ENCODE results near the gene KIF3C.

Gene KIF3C

DNA sequence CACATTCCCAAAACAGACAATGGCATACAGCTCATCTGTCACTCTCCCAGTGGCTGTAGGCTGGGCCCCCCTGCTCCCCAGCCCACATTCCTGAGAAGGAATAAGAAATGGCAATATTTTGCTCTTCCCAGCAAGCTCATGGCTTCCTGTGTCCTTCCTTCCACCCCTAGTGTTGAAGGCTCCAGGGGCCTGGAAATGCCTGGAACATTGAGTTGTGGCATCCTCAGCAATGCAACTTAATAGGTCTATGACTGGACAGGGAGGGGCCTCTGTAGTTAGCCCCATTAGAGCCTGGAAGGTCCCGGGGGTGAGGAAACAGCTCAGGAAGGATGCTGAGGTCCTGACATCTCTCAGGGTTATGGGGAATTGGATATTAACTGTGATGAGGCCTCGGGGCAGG is 3.3 kb downstream of the KIF3C start:
- H3K9me3 ChIP-seq (ENCODE audit: low read length): no peaks in the 10 kb centered on the region
- no peak overlapping the region for H2AFZ ChIP-seq (ENCODE audit: low read length)
- H3K9ac ChIP-seq (ENCODE audit: low read length): no peak overlapping the region
- no peaks in the 10 kb centered on the region for H3K36me3 ChIP-seq (ENCODE audit: insufficient read depth, low read length)
- H3F3A ChIP-seq (ENCODE audit: insufficient read depth, low read length): no peaks in the 10 kb centered on the region
- TF ChIP-seq, protein P1, sequence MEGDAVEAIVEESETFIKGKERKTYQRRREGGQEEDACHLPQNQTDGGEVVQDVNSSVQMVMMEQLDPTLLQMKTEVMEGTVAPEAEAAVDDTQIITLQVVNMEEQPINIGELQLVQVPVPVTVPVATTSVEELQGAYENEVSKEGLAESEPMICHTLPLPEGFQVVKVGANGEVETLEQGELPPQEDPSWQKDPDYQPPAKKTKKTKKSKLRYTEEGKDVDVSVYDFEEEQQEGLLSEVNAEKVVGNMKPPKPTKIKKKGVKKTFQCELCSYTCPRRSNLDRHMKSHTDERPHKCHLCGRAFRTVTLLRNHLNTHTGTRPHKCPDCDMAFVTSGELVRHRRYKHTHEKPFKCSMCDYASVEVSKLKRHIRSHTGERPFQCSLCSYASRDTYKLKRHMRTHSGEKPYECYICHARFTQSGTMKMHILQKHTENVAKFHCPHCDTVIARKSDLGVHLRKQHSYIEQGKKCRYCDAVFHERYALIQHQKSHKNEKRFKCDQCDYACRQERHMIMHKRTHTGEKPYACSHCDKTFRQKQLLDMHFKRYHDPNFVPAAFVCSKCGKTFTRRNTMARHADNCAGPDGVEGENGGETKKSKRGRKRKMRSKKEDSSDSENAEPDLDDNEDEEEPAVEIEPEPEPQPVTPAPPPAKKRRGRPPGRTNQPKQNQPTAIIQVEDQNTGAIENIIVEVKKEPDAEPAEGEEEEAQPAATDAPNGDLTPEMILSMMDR (IDR thresholded peaks at IDR 0.05; ENCODE audit: low read length): no peak
- TF ChIP-seq EZH2 (IDR thresholded peaks at IDR 0.05; ENCODE audit: borderline replicate concordance, low read length): no peak
- no peaks in the 10 kb centered on the region; the same call in 1 of the 2 replicates for H3K27me3 ChIP-seq (ENCODE audit: insufficient read depth, low read length)
- no peak overlapping the region for H3K27ac ChIP-seq (ENCODE audit: low read depth, low read length, poor library complexity, severe bottlenecking)
- no peaks in the 10 kb centered on the region for H3K79me2 ChIP-seq (ENCODE audit: insufficient read depth, low read length)
- no peak overlapping the region for H3K4me3 ChIP-seq (ENCODE audit: low read depth, low read length, poor library complexity, severe bottlenecking)
- H3K4me2 ChIP-seq (ENCODE audit: low read length): no peak overlapping the region
- no peaks in the 10 kb centered on the region for H4K20me1 ChIP-seq (ENCODE audit: insufficient read depth, low read length)
- H3K9me2 ChIP-seq (ENCODE audit: low read depth, low read length): no peaks in the 10 kb centered on the region
- H3K4me1 ChIP-seq (ENCODE audit: insufficient read depth, low read length, severe bottlenecking): peaks cover 9% of the 10 kb centered on the region

DNA sequence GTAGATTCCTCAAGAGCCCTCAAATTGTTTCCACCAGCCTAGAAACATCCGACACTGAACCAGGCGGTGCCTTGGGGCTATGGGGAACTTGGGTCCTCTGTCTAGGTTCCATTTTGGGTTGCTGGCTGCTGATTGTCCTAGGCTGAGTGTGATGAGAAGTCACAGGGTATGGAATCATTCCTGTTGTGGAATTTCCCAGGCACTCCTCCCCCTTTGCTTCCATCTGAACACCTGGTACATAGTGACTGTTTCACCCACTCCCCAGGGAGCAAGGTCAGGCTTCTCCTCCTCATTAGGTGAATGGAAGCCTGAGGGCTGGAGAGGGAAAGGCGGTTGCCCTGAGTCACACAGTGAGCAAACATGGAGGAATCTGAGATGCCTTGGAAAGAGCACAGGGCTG is 4.5 kb downstream of the KIF3C start:
- Histone ChIP-seq H3K36me3 (ENCODE audit: insufficient read depth, low read length) (no peaks in the 10 kb centered on the region), H3K4me1 (ENCODE audit: insufficient read depth, low read length, severe bottlenecking) (peaks cover 9% of the 10 kb centered on the region), H3K27ac (ENCODE audit: low read depth, low read length, poor library complexity, severe bottlenecking) (no peak overlapping the region), H2AFZ (ENCODE audit: low read length) (no peak overlapping the region), H3K9me3 (ENCODE audit: low read length) (no peaks in the 10 kb centered on the region), H3K79me2 (ENCODE audit: insufficient read depth, low read length) (no peaks in the 10 kb centered on the region), H3K27me3 (ENCODE audit: insufficient read depth, low read length) (no peaks in the 10 kb centered on the region; the same call in 1 of the 2 replicates), H3F3A (ENCODE audit: insufficient read depth, low read length) (no peaks in the 10 kb centered on the region), H3K9me2 (ENCODE audit: low read depth, low read length) (no peaks in the 10 kb centered on the region), H3K4me2 (ENCODE audit: low read length) (no peak overlapping the region), H3K9ac (ENCODE audit: low read length) (no peak overlapping the region), H3K4me3 (ENCODE audit: low read depth, low read length, poor library complexity, severe bottlenecking) (no peak overlapping the region), H4K20me1 (ENCODE audit: insufficient read depth, low read length) (no peaks in the 10 kb centered on the region)
- no peak for TF ChIP-seq EZH2 (IDR thresholded peaks at IDR 0.05; ENCODE audit: borderline replicate concordance, low read length)
- TF ChIP-seq, protein P1 (IDR thresholded peaks at IDR 0.05; ENCODE audit: low read length): no peak

DNA sequence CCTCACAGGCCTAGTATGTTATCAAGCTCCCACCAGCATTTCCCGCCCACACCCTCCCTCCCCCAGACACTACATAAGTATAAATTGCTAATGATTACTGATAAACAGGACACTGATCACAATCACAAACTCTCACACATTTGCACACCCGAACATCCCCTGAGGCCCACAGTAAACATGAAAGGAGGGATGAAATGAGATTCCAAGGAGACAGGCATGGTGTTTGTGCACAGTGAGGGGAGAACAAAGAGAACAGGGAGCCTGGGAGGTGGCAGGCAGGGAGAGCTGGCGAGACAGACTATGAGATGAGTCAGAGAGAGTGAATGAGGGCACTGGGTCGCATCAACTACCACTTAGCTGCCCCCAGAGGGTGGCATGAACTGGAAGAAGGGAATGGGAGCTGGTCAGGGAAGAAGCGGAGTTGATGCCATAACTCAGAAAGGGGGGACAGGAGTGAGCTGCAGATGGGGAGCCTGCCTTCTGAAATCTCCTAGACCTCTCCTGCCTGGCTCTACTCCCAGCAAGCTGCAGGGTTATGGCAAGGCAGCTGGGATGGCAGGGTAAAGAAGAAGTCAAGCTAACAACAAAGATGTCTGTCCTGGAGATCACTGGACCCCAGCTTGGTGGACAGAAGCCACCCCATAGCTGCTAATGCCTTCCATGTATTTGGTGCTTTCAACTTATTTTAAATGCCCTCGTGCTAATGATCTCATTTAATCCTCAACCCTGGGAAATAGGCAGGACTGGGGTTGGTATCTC is 5.1 kb downstream of the KIF3C start:
- H3K79me2 ChIP-seq (ENCODE audit: insufficient read depth, low read length): no peaks in the 10 kb centered on the region
- H4K20me1 ChIP-seq (ENCODE audit: insufficient read depth, low read length): no peaks in the 10 kb centered on the region
- H3K27me3 ChIP-seq (ENCODE audit: insufficient read depth, low read length): no peaks in the 10 kb centered on the region; the same call in 1 of the 2 replicates
- no peak overlapping the region for H3K4me3 ChIP-seq (ENCODE audit: low read depth, low read length, poor library complexity, severe bottlenecking)
- no peak overlapping the region for H3K9ac ChIP-seq (ENCODE audit: low read length)
- no peak overlapping the region for H3K27ac ChIP-seq (ENCODE audit: low read depth, low read length, poor library complexity, severe bottlenecking)
- H3K4me2 ChIP-seq (ENCODE audit: low read length): no peak overlapping the region
- no peaks in the 10 kb centered on the region for H3K9me2 ChIP-seq (ENCODE audit: low read depth, low read length)
- H3K4me1 ChIP-seq (ENCODE audit: insufficient read depth, low read length, severe bottlenecking): peaks cover 9% of the 10 kb centered on the region
- TF ChIP-seq, protein P1 (IDR thresholded peaks at IDR 0.05; ENCODE audit: low read length): no peak
- no peak for TF ChIP-seq EZH2 (IDR thresholded peaks at IDR 0.05; ENCODE audit: borderline replicate concordance, low read length)
- no peaks in the 10 kb centered on the region for H3F3A ChIP-seq (ENCODE audit: insufficient read depth, low read length)
- no peaks in the 10 kb centered on the region for H3K36me3 ChIP-seq (ENCODE audit: insufficient read depth, low read length)
- H2AFZ ChIP-seq (ENCODE audit: low read length): no peak overlapping the region
- no peaks in the 10 kb centered on the region for H3K9me3 ChIP-seq (ENCODE audit: low read length)
